ENCODE results near the gene MTMR10.

DNA sequence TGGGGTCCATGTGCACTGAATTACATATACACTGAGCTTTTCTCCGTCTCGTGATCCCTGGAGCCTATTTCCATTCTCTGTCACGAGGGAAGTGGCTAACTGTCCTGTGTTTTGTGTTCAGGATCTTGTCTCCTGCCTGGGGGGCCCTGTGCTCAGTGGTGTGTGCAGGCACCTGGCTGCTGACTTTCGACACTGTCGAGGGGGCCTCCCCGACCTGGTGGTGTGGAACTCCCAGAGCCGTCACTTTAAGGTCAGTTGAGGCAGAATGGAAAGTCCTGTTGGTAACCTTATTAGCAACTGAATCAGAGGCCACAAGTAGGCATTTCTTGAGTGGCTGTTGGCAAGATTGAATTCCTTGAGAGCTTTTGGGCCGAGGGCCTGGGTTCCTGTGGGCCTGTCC lies 61.0 kb downstream of the MTMR10 start:
- no peak for TF ChIP-seq POLR2A (IDR thresholded peaks at IDR 0.05)
- TF ChIP-seq, protein P1, sequence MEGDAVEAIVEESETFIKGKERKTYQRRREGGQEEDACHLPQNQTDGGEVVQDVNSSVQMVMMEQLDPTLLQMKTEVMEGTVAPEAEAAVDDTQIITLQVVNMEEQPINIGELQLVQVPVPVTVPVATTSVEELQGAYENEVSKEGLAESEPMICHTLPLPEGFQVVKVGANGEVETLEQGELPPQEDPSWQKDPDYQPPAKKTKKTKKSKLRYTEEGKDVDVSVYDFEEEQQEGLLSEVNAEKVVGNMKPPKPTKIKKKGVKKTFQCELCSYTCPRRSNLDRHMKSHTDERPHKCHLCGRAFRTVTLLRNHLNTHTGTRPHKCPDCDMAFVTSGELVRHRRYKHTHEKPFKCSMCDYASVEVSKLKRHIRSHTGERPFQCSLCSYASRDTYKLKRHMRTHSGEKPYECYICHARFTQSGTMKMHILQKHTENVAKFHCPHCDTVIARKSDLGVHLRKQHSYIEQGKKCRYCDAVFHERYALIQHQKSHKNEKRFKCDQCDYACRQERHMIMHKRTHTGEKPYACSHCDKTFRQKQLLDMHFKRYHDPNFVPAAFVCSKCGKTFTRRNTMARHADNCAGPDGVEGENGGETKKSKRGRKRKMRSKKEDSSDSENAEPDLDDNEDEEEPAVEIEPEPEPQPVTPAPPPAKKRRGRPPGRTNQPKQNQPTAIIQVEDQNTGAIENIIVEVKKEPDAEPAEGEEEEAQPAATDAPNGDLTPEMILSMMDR (IDR thresholded peaks at IDR 0.05), result no peak
